GM23248 (cell line): Measurements from ENCODE around the gene HOXA3.

Experiments
- EZH2 ChIP-seq: fragments of 200-600 bp; sonication (generic); IDR thresholded peaks from 2 replicates; pipeline ENCODE4 v1.6.1; 2018; ENCODE audit warnings: antibody characterized with exemption, mild to moderate bottlenecking; ENCODE audit not compliant: insufficient read depth, poor library complexity, severe bottlenecking
- EZH2phosphoT487 ChIP-seq: fragments of 200-600 bp; sonication (generic); IDR thresholded peaks from 2 replicates; pipeline ENCODE4 v1.6.1; 2018; ENCODE audit warnings: antibody characterized with exemption, moderate library complexity, mild to moderate bottlenecking, low read depth; ENCODE audit not compliant: insufficient read depth

DNA sequence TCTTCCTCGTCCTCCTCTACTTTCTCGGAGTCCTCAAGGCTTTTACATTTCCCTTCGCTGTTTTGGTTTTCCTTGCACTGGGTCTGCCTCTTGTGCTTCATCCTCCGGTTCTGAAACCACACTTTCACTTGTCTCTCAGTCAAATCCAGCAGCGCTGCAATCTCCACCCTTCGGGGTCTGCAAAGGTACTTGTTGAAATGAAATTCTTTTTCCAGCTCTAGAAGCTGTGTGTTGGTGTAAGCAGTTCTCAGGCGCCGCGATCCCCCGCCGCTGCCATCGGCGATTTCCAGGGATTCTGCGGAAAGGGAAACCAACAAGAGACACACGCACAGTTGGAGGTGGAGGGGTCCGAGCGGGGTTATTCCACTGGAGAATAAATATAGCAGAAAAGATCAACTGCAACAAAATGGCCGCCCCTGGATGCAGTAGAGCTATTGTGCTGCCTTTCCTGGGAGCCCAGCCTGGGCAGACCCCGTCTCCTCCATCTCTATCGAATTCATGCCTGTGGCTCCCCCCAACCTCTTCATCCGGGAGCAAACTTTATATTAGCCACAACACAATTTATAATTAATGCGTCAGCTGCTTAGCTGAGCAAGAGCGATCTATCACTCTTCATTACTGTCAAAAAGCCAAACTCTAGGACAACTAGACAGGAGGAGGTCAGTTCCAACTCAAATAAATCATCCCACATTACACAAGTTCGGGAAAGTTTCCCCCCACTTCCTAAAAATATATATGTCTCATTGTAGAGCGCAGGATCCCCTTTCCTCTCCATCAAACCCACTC, 51.0 kb downstream of the HOXA3 start:
- no peak for TF ChIP-seq EZH2phosphoT487
- TF ChIP-seq EZH2: no peak
